HG03175 (cell line): ENCODE data around the gene TUBD1.
"Not testable (repeated sequence)": the region's sequence is repeated elsewhere in the genome, so short reads cannot be mapped to it uniquely, and the experiment has no call there.

Source experiments
- ATAC-seq: cut with Tn5 transposase; IDR thresholded peaks from one replicate; pipeline ENCODE4 v1.9.1; 2021; ENCODE audit warnings: mild to moderate bottlenecking, moderate library complexity; ENCODE audit not compliant: unreplicated experiment

The TUBD1 gene, protein sequence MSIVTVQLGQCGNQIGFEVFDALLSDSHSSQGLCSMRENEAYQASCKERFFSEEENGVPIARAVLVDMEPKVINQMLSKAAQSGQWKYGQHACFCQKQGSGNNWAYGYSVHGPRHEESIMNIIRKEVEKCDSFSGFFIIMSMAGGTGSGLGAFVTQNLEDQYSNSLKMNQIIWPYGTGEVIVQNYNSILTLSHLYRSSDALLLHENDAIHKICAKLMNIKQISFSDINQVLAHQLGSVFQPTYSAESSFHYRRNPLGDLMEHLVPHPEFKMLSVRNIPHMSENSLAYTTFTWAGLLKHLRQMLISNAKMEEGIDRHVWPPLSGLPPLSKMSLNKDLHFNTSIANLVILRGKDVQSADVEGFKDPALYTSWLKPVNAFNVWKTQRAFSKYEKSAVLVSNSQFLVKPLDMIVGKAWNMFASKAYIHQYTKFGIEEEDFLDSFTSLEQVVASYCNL

DNA sequence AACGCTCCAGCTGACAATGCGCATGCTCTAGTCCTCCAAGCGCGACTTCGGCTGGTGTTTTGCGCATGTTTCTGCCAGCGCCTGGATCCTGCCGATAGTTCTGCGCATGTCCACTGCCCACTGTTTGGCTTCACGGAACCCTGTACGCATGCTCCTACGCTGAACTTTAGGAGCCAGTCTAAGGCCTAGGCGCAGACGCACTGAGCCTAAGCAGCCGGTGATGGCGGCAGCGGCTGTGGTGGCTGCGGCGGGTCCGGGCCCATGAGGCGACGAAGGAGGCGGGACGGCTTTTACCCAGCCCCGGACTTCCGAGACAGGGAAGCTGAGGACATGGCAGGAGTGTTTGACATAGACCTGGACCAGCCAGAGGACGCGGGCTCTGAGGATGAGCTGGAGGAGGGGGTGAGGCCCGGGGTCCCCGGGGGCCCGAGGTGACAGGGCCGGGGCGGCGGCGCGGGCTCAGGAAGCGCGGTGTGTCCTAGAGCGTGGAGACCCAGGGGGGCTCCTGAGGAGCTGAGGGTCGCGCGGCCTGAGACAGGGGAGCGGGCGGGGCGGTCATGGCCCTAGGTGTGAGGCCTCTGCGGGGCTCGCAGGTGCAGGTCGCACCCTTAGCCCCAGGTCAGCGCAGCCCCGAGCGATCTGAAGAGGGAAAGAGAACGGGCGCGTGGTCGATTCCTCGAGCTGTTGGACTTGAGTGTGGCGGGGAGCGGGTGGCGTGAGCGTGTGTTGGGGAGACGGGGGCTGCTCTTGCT is at the start of gene TUBD1, which contains the start of gene RPS6KB1:
Gene TUBD1 (minus strand): TSS at position 20 of the 752 bp plus-strand sequence. CDS start 1,941 bp downstream, outside the sequence.
Gene RPS6KB1 (plus strand): TSS at position 198 of the 752 bp plus-strand sequence. CDS start 64 bp downstream, at position 262.
- peak; percentile 90 for ATAC-seq

DNA sequence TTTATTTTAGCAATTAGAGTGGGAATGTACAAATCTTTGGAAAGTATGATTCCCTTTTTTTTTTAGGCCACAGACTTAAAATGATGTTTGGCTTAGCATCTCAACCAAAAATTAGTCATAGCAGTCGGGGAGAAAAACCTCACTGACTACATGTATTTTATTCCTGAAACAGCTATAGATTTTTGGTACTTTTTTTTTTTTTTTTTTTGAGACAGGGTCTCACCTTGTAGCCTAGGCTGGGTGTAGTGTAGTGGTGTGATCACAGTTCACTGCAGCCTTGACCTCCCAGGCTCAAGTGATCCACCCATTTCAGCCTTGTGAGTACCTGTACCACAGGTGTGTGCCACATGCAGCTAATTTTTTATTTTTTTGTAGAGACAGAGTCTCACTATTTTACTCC is 48.4 kb upstream of the TUBD1 start:
- no peak for ATAC-seq

DNA sequence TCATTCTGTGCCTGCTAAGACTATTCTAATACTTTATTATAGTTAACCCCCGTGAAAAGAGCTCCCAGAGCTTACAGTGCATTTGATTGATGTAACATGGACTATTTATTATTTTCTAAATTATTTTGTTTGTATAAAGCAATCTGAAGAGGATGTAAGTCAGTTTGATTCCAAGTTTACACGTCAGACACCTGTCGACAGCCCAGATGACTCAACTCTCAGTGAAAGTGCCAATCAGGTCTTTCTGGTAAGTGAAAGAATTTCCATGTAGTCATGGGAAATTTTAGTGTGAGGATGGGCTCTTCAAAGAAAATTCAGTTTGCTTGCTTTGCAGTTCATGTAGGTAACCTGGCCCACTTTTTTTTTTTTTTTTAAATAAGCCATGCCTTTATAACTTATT is 48.0 kb upstream of the TUBD1 start:
- ATAC-seq, result not testable (repeated sequence)

DNA sequence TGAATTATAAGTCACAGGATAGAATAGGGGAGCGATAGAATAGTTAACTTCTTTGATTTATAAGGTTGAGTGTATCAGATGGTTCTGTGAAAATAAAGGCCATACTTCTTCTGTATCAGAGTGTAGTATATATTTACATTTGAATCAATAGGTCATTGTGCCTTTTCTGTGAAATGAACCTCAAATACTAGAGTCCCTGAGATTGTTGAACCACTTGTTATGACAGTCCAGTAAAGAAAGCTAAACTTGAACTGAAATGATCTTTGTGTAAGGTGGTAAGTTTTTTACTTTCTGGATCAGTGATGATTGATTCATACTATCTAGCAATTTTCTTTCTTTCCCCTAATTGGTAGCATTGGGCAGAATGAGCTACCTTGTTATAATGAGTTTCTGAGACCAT is 40.6 kb upstream of the TUBD1 start:
- ATAC-seq, result not testable (repeated sequence)

DNA sequence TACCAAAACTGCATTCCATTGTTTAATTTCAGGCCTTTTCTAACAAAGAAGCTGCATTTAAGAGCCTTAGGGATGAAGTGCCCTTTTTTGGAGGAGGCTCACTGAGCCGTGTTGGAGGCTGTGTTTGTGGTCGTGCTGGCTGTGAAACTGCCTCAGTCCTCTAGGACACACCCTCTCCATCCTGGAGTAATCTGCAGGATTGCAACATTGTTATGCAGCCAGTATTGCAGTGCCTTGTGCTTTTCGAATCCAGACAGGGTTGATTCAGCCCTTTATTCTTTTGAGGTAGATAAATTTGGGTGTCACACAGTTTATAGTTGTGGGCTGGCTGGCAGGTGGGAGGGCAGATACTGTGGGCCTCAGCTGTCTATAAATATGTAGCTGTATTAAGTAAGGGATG is 38.0 kb upstream of the TUBD1 start:
- ATAC-seq, result not testable (repeated sequence)

DNA sequence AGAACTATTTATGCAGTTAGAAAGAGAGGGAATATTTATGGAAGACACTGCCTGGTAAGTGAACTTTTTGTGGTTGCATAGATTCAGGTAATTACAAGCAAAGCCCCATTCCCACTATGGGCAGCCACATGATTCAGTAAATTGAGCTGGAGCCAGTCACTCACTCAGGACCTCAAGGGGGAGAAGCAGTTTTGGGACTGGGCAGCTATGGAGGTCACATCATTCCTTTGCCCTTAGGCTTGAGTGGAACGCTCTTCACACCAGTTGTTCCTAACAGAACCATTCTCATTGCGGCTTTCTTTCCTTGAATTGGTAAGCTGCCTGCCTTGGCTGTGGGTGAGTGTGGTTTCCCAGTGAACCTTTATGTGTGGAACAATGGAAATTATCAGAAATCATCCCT is 37.4 kb upstream of the TUBD1 start:
- not testable (repeated sequence) for ATAC-seq

DNA sequence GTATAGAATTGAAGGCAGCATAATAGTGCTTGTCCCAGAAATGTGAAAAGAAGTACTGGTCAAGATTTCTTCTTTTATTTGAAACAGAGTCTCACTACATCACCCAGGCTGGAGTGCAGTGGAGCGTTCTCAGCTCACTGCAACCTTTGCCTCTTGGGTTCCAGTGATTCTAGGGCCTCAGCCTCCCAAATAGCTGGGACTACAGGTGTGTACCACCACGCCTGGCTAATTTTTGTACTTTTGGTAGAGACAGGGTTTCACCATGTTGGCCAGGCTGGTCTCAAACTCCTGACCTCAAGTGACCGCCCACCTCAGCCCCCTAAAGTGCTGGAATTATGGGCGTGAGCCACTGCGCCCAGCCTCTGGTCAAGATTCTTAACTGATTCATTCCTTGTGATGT is 27.9 kb upstream of the TUBD1 start:
- not testable (repeated sequence) for ATAC-seq

DNA sequence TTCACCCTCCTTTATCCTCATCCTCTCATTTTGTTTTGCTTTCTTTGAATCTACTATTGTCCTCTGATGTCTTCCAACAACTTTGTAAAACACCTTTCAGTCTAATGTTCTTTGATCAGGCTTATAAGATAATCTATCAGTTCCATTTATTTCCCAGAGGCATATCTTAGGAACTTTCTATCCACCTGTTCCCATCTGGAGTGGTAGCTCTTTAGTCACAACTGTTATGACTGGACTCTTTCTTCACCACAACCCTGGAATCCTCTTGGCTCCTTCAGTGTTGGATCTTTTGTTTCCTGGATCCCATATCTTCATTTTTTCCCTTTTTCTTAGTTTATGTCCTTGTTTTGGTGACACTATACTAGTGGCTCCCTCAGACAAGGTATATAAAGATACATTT is 23.7 kb upstream of the TUBD1 start:
- no peak for ATAC-seq

DNA sequence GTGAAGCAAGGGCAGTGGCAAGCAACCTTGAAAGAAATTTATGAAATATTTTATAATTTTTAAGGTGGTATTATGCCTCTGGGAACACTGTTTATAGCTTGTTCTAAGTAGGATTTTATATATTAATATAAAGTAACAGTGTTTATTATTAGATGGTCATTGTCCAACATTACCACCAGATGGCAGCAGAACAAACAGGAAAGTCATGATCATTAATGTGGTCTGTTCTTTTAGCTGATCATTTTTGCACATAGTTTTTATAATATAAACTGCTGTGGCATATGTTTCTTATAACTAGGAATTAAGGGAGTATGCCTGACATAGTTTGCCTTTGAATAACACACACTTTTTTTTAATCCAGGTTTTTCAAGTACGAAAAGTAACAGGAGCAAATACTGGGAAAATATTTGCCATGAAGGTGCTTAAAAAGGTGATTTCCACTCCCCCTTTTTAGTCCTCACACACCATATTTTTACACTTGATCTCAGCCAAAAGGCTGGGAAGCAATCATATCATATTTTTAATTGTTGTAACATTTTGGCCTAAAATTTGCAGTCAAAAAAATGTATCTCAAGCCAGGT is 21.6 kb upstream of the TUBD1 start:
- ATAC-seq, result no peak

DNA sequence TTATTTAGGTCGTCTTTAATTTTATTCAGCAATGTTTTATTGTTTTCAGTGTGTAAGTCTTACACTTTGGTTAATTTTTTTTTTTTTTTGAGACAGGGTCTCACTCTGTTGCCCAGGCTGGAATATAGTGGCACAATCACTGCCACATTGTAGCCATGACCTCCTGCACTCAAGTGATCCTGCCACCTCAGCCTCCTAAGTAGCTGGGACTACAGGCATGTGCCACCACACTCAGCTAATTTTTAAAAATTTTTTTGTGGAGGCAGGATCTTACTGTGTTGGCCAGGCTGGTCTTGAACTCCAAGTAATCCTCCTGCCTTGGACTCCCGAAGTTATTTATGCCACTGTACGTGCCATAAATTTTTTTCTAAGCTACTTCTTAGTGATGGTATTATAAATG is 14.7 kb upstream of the TUBD1 start:
- no peak for ATAC-seq

DNA sequence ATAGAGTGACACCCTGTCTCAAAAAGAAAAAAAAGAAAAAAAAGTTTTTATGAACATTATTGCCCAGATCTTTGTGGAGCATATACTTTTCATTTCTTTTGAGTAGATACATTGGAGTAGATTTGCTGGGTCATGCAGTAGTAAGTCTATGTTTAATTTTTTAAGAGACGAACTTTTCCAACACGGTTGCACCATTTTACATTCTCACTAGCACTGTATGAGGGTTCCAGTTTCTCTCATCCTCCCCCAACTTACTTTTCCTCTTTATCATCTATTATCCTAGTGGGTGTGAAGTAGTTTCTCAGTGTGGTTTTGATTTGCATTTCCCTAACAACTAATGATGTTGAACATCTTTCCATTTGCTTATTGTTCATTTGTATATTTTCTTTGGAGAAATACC is 10.7 kb upstream of the TUBD1 start:
- no peak for ATAC-seq

DNA sequence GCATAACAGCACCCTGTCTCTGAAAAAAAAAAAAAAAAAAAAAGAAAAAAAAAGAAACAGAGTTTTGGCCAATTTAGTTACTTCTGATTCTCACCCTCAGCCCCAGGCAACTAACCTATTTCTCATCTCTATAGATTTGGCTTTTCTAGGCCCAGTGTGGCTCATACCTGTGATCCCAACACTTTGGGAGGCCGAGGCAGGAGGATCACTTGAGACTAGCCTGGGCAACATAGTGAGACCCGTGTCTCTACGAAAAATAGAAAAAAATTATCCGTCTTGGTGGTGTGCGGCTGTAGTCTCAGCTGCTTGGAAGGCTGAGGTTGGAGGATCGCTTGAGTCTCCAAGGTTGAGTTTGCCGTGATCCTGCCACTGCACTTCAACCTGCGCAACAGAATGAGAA is 8.9 kb upstream of the TUBD1 start:
- ATAC-seq, result no peak

DNA sequence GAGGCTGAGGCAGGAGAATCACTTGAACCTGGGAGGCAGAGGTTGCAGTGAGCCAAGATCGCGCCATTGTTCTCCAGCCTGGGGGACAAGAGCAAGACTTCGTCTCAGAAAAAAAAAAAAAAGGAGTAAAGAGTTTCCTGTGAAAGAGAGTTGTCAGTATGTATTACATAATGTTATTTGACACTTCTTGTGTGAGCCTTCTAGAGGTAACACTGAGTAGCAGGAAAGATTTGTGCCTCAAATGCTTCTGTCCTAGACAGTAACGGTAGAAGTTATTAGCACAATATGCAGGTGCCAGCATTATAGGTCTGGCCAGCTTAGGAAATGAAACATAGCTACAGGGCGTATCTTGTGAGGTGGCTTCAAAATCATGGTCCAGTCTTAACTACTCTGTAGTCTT is 6.4 kb upstream of the TUBD1 start:
- ATAC-seq, result no peak

DNA sequence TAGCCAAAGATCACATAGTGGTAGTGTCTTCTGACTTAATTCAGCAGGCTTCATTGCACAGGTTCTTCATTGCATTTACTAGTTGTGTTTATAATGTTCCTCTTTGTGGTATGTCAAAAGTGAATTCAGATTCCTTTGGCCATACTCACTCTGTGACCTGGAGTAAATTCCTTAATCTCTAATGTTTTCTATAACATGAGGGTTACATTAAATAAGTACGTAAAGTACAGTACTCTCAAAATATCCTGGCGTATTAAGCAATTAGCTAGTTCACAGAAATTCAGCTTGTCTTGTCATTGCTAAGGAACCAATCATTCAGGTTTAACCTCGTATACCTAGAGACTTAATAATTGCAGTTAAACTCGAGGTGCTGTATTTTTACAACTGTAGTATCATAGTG is 4.3 kb upstream of the TUBD1 start:
- no peak for ATAC-seq

DNA sequence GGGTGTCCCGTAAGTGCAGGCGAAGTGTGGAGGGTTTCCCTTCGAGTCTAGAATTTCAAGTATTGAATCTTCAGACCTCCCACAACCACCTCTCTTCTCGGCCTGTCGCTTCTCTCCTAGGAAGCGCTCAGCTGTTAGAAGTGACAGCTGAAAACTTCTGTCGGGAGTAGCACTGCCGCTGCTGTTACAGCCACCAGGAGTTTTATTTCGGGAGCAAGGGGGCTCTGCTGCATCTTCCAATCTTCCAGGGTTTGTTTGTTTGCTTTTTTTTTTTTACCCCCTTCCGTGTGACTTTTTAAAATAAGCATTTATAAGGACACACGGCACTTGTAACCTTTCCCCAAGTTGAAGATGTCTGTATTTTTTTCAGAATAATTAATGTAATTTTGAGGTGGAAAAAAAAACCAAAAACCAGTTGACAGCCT is 945 bp upstream of the TUBD1 start:
- no peak for ATAC-seq

DNA sequence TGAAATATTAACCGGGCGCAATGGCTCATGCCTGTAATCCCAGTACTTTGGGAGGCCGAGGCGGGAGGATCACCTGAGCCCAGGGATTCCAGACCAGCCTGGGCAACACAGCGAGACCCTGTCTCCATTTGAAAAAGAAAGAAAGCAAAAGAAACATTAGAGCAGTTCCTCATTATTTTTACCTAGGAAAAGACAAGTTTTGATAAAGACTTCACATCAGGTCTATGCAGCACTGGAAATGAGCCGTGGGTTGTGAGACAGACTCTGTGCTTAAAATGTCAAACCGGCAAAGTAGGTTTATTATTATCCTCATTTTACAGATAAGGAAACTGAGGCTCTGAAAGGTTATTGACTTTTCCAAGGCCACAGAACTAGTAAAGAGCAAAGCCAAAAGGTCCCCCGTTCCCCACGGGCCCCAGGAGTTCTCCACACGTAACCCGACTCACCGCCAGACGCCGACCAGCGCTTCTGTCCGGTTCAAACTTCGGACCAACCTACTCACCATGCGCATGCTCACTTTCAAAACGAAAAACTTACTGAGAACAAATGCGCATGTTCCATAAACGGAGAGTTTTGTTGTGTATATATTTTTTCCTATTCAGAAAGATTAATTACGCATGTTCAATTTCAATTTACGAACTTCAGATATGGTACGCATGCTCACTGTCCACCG is 356 bp downstream of the TUBD1 start:
- ATAC-seq, result peak; percentile 57

DNA sequence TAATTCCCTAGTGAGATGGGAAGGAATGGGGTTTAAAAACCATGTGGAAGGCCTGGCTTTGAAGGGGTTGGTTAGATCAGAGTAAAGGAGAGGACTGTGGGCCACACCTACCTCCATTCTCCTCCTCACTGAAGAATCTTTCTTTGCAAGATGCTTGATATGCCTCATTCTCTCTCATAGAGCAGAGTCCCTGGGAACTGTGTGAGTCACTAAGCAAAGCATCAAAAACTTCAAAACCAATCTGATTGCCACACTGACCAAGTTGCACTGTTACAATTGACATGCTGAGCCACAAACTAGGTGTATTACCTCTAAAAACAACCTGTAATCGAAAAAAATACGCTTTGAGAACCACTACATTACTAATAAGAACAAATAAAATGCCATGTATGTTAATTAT is 2.0 kb downstream of the TUBD1 start:
- no peak for ATAC-seq

DNA sequence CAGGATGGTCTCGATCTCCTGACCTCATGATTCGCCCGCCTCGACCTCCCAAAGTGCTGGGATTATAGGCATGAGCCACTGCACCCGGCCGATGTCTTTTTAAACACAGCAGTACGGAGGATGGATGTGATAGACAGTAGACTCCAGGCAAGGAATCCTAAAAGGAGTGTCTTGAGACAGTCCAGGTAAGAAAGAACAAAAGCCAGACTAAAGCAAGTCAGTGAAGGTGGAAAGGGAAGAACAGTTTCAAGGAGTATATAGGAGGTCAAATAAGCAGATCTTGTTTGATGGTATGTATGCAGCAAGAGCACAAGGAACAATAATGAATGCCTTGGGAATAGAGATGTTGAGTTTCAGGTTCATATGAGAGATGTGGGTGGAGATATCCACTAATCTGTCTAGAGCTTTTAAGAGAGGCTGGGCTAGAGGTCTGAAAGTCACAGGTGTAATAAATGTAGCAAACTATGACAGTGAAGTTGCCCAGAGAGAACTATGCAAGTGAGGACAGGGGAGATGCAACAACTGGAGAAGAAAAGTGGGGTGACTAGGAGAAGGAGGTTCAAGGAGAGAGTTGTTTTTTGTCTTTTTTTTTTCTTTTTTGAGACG is 4.5 kb downstream of the TUBD1 start:
- no peak for ATAC-seq

DNA sequence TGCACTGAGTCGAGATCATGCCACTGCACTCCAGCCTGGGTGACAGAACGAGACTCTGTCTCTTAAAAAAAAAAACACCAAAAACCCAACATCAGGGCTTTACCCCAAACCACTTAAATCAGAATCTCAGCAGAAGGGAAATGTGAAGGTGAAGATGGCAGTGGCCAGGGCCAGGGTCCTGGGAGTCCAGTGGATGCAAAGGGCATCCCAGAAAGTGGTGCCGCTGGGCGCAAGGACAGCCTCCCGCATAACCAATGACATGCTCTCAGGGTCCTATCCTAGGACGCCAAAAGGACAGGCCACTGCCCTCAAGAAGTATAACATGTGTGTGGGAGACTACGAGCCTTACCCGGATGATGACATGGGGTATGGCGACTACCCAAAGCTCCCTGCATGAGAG is 7.9 kb downstream of the TUBD1 start:
- no peak for ATAC-seq

DNA sequence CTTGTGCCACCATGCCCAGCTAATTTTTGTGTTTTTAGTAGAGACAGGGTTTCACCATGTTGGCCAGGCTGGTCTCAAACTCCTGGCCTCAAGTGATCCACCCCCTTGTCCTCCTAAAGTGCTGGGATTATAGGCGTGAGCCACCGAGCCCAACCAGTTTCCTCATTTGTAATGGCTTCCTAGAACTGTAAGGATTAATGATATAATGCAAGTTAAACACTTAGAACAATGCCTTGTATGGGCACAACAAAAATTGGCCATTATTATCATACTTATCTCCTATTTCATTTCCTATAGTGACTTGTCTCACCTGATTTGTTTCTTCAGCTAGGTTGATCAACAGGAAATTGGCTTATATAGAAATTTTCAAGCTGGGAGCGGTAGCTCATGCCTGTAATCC is 14.1 kb downstream of the TUBD1 start:
- no peak for ATAC-seq

DNA sequence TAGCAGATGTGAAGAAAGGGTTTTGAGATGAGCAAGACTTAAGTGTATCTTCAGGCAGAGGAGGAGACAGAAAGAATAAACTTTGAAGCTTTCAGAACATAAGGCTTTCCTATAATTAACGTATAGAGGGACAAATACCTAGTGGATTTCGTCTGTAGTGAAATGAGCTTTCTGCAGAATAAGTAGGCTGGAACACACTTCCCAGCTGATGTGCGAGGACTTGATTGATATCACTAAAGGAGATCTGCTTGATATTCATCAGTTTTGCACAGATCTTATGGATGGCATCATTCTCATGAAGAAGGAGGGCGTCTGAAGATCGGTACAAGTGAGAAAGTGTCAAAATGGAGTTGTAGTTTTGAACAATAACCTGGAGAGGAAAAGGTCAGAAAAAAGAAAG is 14.8 kb downstream of the TUBD1 start:
- ATAC-seq, result no peak
